ENCODE data around the gene BEGAIN. TPM values are rescaled to one million over a fixed set of nuclear protein-coding genes. Genes with fewer than 3 reads are reported as not detected.

Gene BEGAIN
- total and polyA plus RNA-seq, 9 donors: 0.35 to 11.0 (median 4.6) TPM

DNA sequence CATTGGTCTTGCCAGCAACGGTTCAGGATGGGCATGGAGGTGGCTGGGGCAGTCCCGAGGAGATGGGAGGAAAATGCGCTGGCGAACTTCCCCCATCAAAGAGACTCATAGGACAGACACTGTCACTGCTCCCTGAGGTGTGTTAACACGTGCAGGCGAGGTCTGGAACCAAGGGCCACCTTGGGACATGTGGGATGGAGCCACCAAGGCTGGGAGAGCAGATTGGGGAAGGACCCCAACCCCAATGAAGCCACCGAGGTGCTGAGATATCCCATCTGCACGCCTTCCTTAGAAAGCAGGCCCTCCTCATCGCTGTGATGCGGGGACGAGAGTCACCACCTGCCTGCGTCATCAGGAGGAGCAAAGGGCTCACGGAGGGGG, 16.9 kb upstream of the BEGAIN start:
- peak in 3 of 5 donors; percentile 5 to 18 (median 5) for DNase-seq
- TF ChIP-seq EP300 (IDR thresholded peaks at IDR 0.05) (no peak), POLR2A (IDR thresholded peaks at IDR 0.05) (no peak)
- WGBS, 3 donors: 86 to 93% (median 92%) methylated on average over 13 of the region's 13 CpGs
- H3K27ac ChIP-seq: no peak overlapping the region
- no peaks in the 10 kb centered on the region for H3K36me3 ChIP-seq
- intact Hi-C loops (cut with DNase I): no loop called here
- H3K4me1 ChIP-seq (ENCODE audit: insufficient read depth): no peaks in the 10 kb centered on the region
- no peaks in the 10 kb centered on the region for H3K27me3 ChIP-seq
- no peak overlapping the region for H3K4me3 ChIP-seq
- no peaks in the 10 kb centered on the region for H3K9me3 ChIP-seq

DNA sequence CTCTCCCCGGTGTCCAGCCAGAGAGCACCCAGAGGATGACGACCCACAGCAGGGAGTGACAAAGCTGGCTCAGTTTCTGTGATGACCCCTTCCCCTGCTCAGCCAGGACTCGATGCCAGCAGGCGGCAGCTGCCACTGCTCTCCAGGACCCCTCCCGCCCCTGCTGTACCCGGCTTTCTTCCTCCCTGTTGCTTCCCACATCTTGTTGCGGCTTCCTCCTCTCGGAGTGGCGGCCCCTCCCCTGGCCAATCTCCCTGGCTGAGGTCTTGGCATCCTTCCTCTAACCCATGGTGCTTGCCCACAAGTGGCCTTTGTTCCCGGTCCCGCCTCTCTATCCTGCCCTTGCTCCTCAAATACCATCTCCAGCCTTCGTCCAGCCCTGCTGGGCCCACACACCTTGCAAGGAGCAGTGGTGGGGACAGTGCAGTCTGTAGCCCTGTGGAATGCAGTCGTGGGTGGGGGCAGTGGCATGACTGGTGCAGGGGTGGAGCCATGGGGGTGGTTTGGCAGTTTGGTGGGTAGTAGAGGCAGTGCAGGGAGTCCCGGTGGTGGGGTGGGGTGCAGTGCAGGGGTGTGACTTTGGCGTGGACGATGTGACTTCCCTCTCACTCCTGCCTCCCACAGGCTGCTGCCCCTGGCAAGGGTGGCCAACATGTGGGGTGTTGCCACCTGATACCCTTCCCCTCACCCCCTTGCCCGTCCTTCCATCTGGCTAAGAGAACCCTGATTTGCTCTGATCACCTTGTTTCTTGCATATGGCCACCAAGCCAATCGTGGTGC, 16.3 kb upstream of the BEGAIN start:
- H3K27ac ChIP-seq: no peak overlapping the region
- TF ChIP-seq POLR2A (IDR thresholded peaks at IDR 0.05): no peak
- TF ChIP-seq EP300 (IDR thresholded peaks at IDR 0.05): no peak
- TF ChIP-seq, protein P1, sequence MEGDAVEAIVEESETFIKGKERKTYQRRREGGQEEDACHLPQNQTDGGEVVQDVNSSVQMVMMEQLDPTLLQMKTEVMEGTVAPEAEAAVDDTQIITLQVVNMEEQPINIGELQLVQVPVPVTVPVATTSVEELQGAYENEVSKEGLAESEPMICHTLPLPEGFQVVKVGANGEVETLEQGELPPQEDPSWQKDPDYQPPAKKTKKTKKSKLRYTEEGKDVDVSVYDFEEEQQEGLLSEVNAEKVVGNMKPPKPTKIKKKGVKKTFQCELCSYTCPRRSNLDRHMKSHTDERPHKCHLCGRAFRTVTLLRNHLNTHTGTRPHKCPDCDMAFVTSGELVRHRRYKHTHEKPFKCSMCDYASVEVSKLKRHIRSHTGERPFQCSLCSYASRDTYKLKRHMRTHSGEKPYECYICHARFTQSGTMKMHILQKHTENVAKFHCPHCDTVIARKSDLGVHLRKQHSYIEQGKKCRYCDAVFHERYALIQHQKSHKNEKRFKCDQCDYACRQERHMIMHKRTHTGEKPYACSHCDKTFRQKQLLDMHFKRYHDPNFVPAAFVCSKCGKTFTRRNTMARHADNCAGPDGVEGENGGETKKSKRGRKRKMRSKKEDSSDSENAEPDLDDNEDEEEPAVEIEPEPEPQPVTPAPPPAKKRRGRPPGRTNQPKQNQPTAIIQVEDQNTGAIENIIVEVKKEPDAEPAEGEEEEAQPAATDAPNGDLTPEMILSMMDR (IDR thresholded peaks at IDR 0.05): no peak
- no peak overlapping the region for H3K4me3 ChIP-seq
- 64 to 76% (median 66%) methylated on average over 17 to 18 of the region's 18 CpGs for WGBS, 3 donors
- H3K9me3 ChIP-seq: no peaks in the 10 kb centered on the region
- H3K4me1 ChIP-seq (ENCODE audit: insufficient read depth): no peaks in the 10 kb centered on the region
- DNase-seq: peak in 3 of 5 donors; percentile 7 to 27 (median 8)
- intact Hi-C loops (cut with DNase I): no loop called here
- no peaks in the 10 kb centered on the region for H3K36me3 ChIP-seq
- no peaks in the 10 kb centered on the region for H3K27me3 ChIP-seq

DNA sequence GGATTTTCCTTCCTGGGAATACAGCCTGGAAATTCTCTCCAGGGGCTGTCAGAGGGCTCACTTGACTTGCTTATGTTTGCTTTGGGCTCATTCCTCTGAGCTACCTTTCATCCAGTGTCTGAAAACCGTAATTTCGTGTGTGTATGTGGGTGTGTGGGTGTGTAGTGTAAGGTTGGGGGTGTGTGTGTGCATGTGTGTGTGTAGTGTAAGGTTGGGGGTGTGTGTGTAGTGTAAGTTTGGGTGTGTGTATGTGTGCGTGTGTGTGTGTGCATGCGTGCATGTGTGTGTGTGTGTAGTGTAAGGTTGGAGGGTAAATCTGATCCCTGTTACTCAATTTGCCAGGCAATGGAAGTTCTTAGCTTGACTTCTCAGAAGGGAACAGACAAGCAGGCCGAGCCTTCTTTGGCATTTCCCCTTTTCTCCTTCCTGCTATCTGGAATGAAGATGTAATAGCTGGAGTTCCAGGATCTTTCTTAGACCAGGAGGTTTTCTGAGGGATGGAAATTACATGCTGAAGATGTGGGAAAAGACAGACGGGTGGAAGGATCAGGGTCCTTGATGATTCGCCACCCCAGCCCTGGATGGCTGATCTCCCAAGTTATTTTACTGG, 15.5 kb upstream of the BEGAIN start:
- H3K4me3 ChIP-seq: no peak overlapping the region
- 53 to 56% (median 55%) methylated on average over 7 of the region's 7 CpGs for WGBS, 3 donors
- no peak overlapping the region for H3K27ac ChIP-seq
- TF ChIP-seq POLR2A (IDR thresholded peaks at IDR 0.05): no peak
- TF ChIP-seq, protein P1 (IDR thresholded peaks at IDR 0.05): no peak
- no peak for TF ChIP-seq EP300 (IDR thresholded peaks at IDR 0.05)
- no peaks in the 10 kb centered on the region for H3K27me3 ChIP-seq
- DNase-seq: peak in 1 of 5 donors; percentile 1
- H3K36me3 ChIP-seq: no peaks in the 10 kb centered on the region
- H3K9me3 ChIP-seq: no peaks in the 10 kb centered on the region
- intact Hi-C loops (cut with DNase I): no loop called here
- H3K4me1 ChIP-seq (ENCODE audit: insufficient read depth): no peaks in the 10 kb centered on the region

DNA sequence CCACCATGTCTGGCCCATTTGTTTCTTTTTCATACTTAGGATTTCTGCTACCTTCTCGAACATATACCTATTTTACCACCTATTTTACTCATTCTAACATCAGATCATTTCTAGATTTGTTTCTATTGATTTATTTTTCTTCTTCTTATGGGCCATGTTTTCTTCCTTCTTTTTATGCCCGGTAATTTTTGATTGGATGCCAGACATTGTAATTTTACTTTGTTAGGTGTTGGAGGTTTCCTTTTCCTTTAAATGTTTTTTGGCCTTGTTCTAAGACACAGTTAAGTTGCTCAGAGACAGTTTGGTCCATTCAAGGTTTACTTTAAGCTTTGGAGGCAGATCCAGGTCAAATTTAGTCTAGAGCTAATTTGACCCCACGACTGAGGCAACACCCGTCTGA, 14.7 kb upstream of the BEGAIN start:
- Histone ChIP-seq H3K4me1 (ENCODE audit: insufficient read depth) (no peaks in the 10 kb centered on the region), H3K4me3 (no peak overlapping the region), H3K9me3 (no peaks in the 10 kb centered on the region), H3K36me3 (no peaks in the 10 kb centered on the region), H3K27ac (no peak overlapping the region), H3K27me3 (no peaks in the 10 kb centered on the region)
- TF ChIP-seq, protein P1 (IDR thresholded peaks at IDR 0.05): no peak
- no peak for TF ChIP-seq EP300 (IDR thresholded peaks at IDR 0.05)
- no peak for TF ChIP-seq POLR2A (IDR thresholded peaks at IDR 0.05)
- DNase-seq: no peak
- intact Hi-C loops (cut with DNase I): no loop called here
- 43 to 53% (median 43%) methylated on average over 4 of the region's 4 CpGs for WGBS, 3 donors

DNA sequence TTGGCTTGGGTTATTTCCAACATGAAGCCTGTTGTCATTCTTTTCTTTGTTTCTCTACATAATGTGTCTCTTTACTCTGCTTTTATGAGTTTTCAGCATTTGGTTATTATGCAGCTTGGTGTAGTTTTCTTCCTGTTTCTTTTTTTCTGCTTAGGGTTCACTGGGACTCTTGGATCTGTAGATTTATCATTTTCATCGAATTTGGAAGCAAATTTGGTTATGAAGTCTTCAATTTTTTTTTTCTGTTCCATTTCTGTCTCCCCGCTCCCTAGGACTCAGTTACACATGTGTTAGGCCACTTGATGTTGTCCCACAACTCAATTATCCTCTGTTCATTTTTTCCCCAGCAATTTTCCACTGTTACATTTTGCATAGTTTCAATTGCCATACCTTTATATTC, 13.8 kb upstream of the BEGAIN start:
- 84 to 87% (median 85%) methylated on average over 2 of the region's 2 CpGs for WGBS, 3 donors
- TF ChIP-seq EP300 (IDR thresholded peaks at IDR 0.05) (no peak), POLR2A (IDR thresholded peaks at IDR 0.05) (no peak)
- TF ChIP-seq, protein P1 (IDR thresholded peaks at IDR 0.05): no peak
- intact Hi-C loops (cut with DNase I): no loop called here
- no peaks in the 10 kb centered on the region for H3K36me3 ChIP-seq
- no peaks in the 10 kb centered on the region for H3K27me3 ChIP-seq
- no peak for DNase-seq
- no peaks in the 10 kb centered on the region for H3K4me1 ChIP-seq (ENCODE audit: insufficient read depth)
- no peak overlapping the region for H3K4me3 ChIP-seq
- no peak overlapping the region for H3K27ac ChIP-seq
- H3K9me3 ChIP-seq: no peaks in the 10 kb centered on the region

Measured in ovary (tissue), 9 donors.